H9 (cell line): ENCODE results near the gene DIS3. TPM values are rescaled to one million over a fixed set of nuclear protein-coding genes. Genes with fewer than 3 reads are reported as not detected.

Experiments
- DNase-seq: peaks from one replicate; pipeline ENCODE4 v3.0.0-alpha.2; 2017
- H2AFZ ChIP-seq: one replicate; pipeline ENCODE4 v1.6.1; 2013; ENCODE audit warnings: mild to moderate bottlenecking, low read length, control low read depth, moderate library complexity
- H2AK5ac ChIP-seq: 2 replicates; pipeline ENCODE4 v1.6.1; 2013; ENCODE audit warnings: low read length, control low read depth, mixed read lengths; ENCODE audit not compliant: insufficient read length
- H2BK120ac ChIP-seq: one replicate; pipeline ENCODE4 v1.6.1; 2013; ENCODE audit warnings: low read depth, mild to moderate bottlenecking, low read length, control low read depth, inconsistent platforms; ENCODE audit not compliant: poor library complexity, severe bottlenecking
- H2BK12ac ChIP-seq: 2 replicates; pipeline ENCODE4 v1.6.1; 2013; ENCODE audit warnings: low read length, control low read depth, mixed read lengths, low read depth; ENCODE audit not compliant: insufficient read length
- H2BK15ac ChIP-seq: 2 replicates; pipeline ENCODE4 v1.6.1; 2013; ENCODE audit warnings: low read depth, low read length, control low read depth
- H2BK20ac ChIP-seq: one replicate; pipeline ENCODE4 v1.6.1; 2013; ENCODE audit warnings: low read depth, mild to moderate bottlenecking, low read length, control low read depth, inconsistent platforms; ENCODE audit not compliant: poor library complexity, severe bottlenecking
- H2BK5ac ChIP-seq: 2 replicates; pipeline ENCODE4 v1.6.1; 2013; ENCODE audit warnings: low read length, control low read depth, mixed read lengths; ENCODE audit not compliant: insufficient read length
- H3K14ac ChIP-seq: 2 replicates; pipeline ENCODE4 v1.6.1; 2013; ENCODE audit warnings: low read length, control low read depth; ENCODE audit not compliant: insufficient read depth
- H3K18ac ChIP-seq: 2 replicates; pipeline ENCODE4 v1.6.1; 2013; ENCODE audit warnings: low read depth, mild to moderate bottlenecking, mixed read lengths, low read length, control low read depth; ENCODE audit not compliant: insufficient read length
- H3K23ac ChIP-seq: 2 replicates; pipeline ENCODE4 v1.6.1; 2013; ENCODE audit warnings: low read length, control low read depth, mixed read lengths, low read depth; ENCODE audit not compliant: insufficient read length
- H3K23me2 ChIP-seq: 2 replicates; pipeline ENCODE4 v1.6.1; 2013; ENCODE audit warnings: low read depth, mild to moderate bottlenecking, mixed read lengths, low read length, control low read depth; ENCODE audit not compliant: insufficient read length, poor library complexity, severe bottlenecking
- H3K27ac ChIP-seq: 2 replicates; pipeline ENCODE4 v1.5.1; 2013; ENCODE audit warnings: low read length, control low read depth, mixed read lengths, low read depth; ENCODE audit not compliant: insufficient read length
- H3K27me3 ChIP-seq: 2 replicates; pipeline ENCODE4 v1.6.1; 2013; ENCODE audit warnings: low read length, control low read depth, inconsistent platforms; ENCODE audit not compliant: insufficient read depth
- H3K4ac ChIP-seq: 2 replicates; pipeline ENCODE4 v1.6.1; 2013; ENCODE audit warnings: low read depth, mild to moderate bottlenecking, control low read depth, inconsistent platforms, low read length, moderate library complexity
- H3K4me1 ChIP-seq: 2 replicates; pipeline ENCODE4 v1.6.1; 2013; ENCODE audit warnings: low read length, control low read depth, inconsistent platforms; ENCODE audit not compliant: insufficient read depth
- H3K4me2 ChIP-seq: 2 replicates; pipeline ENCODE4 v1.6.1; 2013; ENCODE audit warnings: low read length, control low read depth, mixed read lengths; ENCODE audit not compliant: insufficient read length, insufficient read depth
- H3K56ac ChIP-seq: 2 replicates; pipeline ENCODE4 v1.6.1; 2013; ENCODE audit warnings: low read depth, mild to moderate bottlenecking, mixed read lengths, low read length, control low read depth; ENCODE audit not compliant: insufficient read length
- H3K79me1 ChIP-seq: 2 replicates; pipeline ENCODE4 v1.6.1; 2013; ENCODE audit warnings: low read depth, mild to moderate bottlenecking, moderate library complexity, low read length, control low read depth, inconsistent platforms; ENCODE audit not compliant: insufficient read depth, poor library complexity, severe bottlenecking
- H3K79me2 ChIP-seq: 2 replicates; pipeline ENCODE4 v1.6.1; 2013; ENCODE audit warnings: low read length, control low read depth, inconsistent platforms; ENCODE audit not compliant: insufficient read depth
- H3K9ac ChIP-seq: 2 replicates; pipeline ENCODE4 v1.6.1; 2013; ENCODE audit warnings: low read length, control low read depth, mixed read lengths; ENCODE audit not compliant: insufficient read length; ENCODE audit errors: extremely low read depth
- H3K9me3 ChIP-seq: one replicate; pipeline ENCODE4 v1.6.1; 2013; ENCODE audit warnings: low read depth, low read length, inconsistent platforms; ENCODE audit not compliant: control insufficient read depth
- H3T11ph ChIP-seq: one replicate; pipeline ENCODE4 v1.6.1; 2013; ENCODE audit warnings: mild to moderate bottlenecking, low read length, control low read depth, inconsistent platforms
- H4K20me1 ChIP-seq: one replicate; pipeline ENCODE4 v1.6.1; 2013; ENCODE audit not compliant: control insufficient read depth, insufficient read length, insufficient read depth
- H4K5ac ChIP-seq: 2 replicates; pipeline ENCODE4 v1.6.1; 2013; ENCODE audit warnings: low read depth, mild to moderate bottlenecking, mixed read lengths, low read length, control low read depth; ENCODE audit not compliant: insufficient read length
- H4K8ac ChIP-seq: replicated peaks from 2 replicates; pipeline ENCODE4 v1.6.1; 2013; ENCODE audit warnings: low read length, control low read depth, mixed read lengths, low read depth; ENCODE audit not compliant: insufficient read length
- H4K91ac ChIP-seq: 2 replicates; pipeline ENCODE4 v1.6.1; 2013; ENCODE audit warnings: low read depth, mild to moderate bottlenecking, moderate library complexity, mixed read lengths, low read length, control low read depth; ENCODE audit not compliant: insufficient read length
- H3K27ac Mint-ChIP-seq, 3 experiments: 2 replicates in 2 of 3; 3 replicates in 1 of 3; pipeline ENCODE4 v1.8.0; 2020 to 2021; ENCODE audit warnings: mixed read lengths in 3 of 3, mild to moderate bottlenecking in 1 of 3, moderate library complexity in 1 of 3
- H3K27me3 Mint-ChIP-seq: 2 replicates; pipeline ENCODE4 v1.8.0; 2021; ENCODE audit warnings: low read depth, mild to moderate bottlenecking, moderate library complexity, mixed read lengths
- H3K36me3 Mint-ChIP-seq, 3 experiments: 2 replicates in 2 of 3; 3 replicates in 1 of 3; pipeline ENCODE4 v1.8.0; 2020 to 2021; ENCODE audit warnings: low read depth in 3 of 3, mixed read lengths in 3 of 3; ENCODE audit not compliant: insufficient read depth in 1 of 3
- H3K4me1 Mint-ChIP-seq, 2 experiments: 2 replicates each; pipeline ENCODE4 v1.8.0; 2020; ENCODE audit warnings: mixed read lengths in 2 of 2
- H3K4me3 Mint-ChIP-seq, 2 experiments: 2 replicates in 1 of 2; 3 replicates in 1 of 2; pipeline ENCODE4 v1.8.0; 2020 to 2021; ENCODE audit warnings: mild to moderate bottlenecking in 2 of 2, mixed read lengths in 2 of 2, moderate library complexity in 1 of 2
- H3K9me3 Mint-ChIP-seq, 2 experiments: 2 replicates in 1 of 2; 3 replicates in 1 of 2; pipeline ENCODE4 v1.8.0; 2020; ENCODE audit warnings: mild to moderate bottlenecking in 2 of 2, mixed read lengths in 2 of 2, moderate library complexity in 1 of 2
- CTCF ChIP-seq: fragments of 200-600 bp; sonication (generic); conservative IDR thresholded peaks from 3 replicates; pipeline ENCODE4 v1.8.0; 2021; ENCODE audit warnings: antibody characterized with exemption, mild to moderate bottlenecking
- total RNA-seq: library from RNA; stranded (reverse); gene quantifications from 2 replicates; pipeline ENCODE4 v1.2.1, GENCODE V29; 2021

DIS3 gene
- total RNA-seq, 1 experiment from 2014 or later, result 47.3 TPM

- no peaks in the 10 kb centered on the region for H3K27me3 Mint-ChIP-seq
- TF ChIP-seq CTCF, result no peak
These were observed 30.5 kb downstream of the DIS3 start for GRCh38 chr13:72751220-72751619.

More at GRCh38 chr13:72751220-72751619, 30.5 kb downstream of the DIS3 start:
- H3K23me2 ChIP-seq, result no peaks in the 10 kb centered on the region
- H3K9ac ChIP-seq, result no peak overlapping the region
- H3K18ac ChIP-seq, result no peak overlapping the region
- no peak overlapping the region for H2AK5ac ChIP-seq
- no peaks in the 10 kb centered on the region for H3K79me2 ChIP-seq
- no peak overlapping the region for H4K8ac ChIP-seq
- peaks cover 24 to 75% (median 65%) of the 10 kb centered on the region in 3 experiments; a peak in 6 of 7 replicates for H3K36me3 Mint-ChIP-seq
- H2BK15ac ChIP-seq, result no peak overlapping the region
- H4K91ac ChIP-seq, result no peak overlapping the region
- H3K9me3 Mint-ChIP-seq, result no peaks in the 10 kb centered on the region
- no peak for DNase-seq
- no peak overlapping the region for H3K56ac ChIP-seq
- no peak overlapping the region for H3K27ac Mint-ChIP-seq
- no peak overlapping the region for H3K27ac ChIP-seq
- no peak overlapping the region for H3K4ac ChIP-seq
- H3K14ac ChIP-seq, result no peak overlapping the region
- H3K27me3 ChIP-seq, result no peaks in the 10 kb centered on the region
- no peaks in the 10 kb centered on the region for H4K20me1 ChIP-seq
- no peak overlapping the region for H2BK20ac ChIP-seq
- H3K23ac ChIP-seq, result no peak overlapping the region
- no peaks in the 10 kb centered on the region for H3K4me1 ChIP-seq
- no peak overlapping the region for H2BK12ac ChIP-seq
- H3T11ph ChIP-seq, result no peak overlapping the region
- no peak overlapping the region for H4K5ac ChIP-seq
- no peak overlapping the region for H2BK120ac ChIP-seq
- H2BK5ac ChIP-seq, result no peak overlapping the region
- H2AFZ ChIP-seq, result no peak overlapping the region
- no peaks in the 10 kb centered on the region for H3K4me1 Mint-ChIP-seq
- H3K4me2 ChIP-seq, result no peak overlapping the region
- no peaks in the 10 kb centered on the region for H3K79me1 ChIP-seq
- H3K9me3 ChIP-seq, result no peaks in the 10 kb centered on the region
- H3K4me3 Mint-ChIP-seq, result no peak overlapping the region
